Pancreas (tissue), 10 donors: ENCODE measurements around the gene MAML1. TPM values are rescaled to one million over a fixed set of nuclear protein-coding genes. Genes with fewer than 3 reads are reported as not detected.
A peak's percentile ranks its signal among the peaks of the same experiment; 100 is the strongest.
"Not testable (repeated sequence)": the region's sequence is repeated elsewhere in the genome, so short reads cannot be mapped to it uniquely, and the experiment has no call there.

ENCODE experiments used
- ATAC-seq, 4 donors: fragments of 200-7000 bp; cut with Tn5 transposase; one replicate each; pipeline versions ENCODE4 v1.8.0 to v1.9.1; 2020; ENCODE audit warnings: mild to moderate bottlenecking in 4 of 4, moderate library complexity in 4 of 4
- DNase-seq, 6 donors: peaks; one replicate each; pipeline ENCODE4 v3.0.0-alpha.2; 2020
- FAIRE-seq: peaks from 2 replicates; lab custom pipeline; 2012; peaks lifted over from hg19 to GRCh38; lab: Jason Lieb, UNC
- H3K27ac ChIP-seq, 4 donors: fragments of 200-600 bp; sonication (generic); 1 replicate in 3 of 4; 2 replicates in 1 of 4; pipeline versions ENCODE4 v1.5.0 to v1.8.0; 2020
- H3K27me3 ChIP-seq, 4 donors: fragments of 200-600 bp; one replicate each; pipeline ENCODE4 v1.8.0; 2021
- H3K36me3 ChIP-seq, 3 donors: fragments of 200-600 bp; sonication (generic) in 1 of 3; one replicate each; pipeline versions ENCODE4 v1.5.0 to v1.8.0; 2020 to 2021
- H3K4me1 ChIP-seq, 3 donors: fragments of 200-600 bp; one replicate each; pipeline ENCODE4 v1.8.0; 2021
- H3K4me3 ChIP-seq, 4 donors: fragments of 200-600 bp; sonication (generic) in 2 of 4; one replicate each; pipeline versions ENCODE4 v1.5.0 to v1.8.0; 2020 to 2021
- H3K9me3 ChIP-seq, 4 donors: fragments of 200-600 bp; one replicate each; pipeline ENCODE4 v1.8.0; 2021
- CTCF ChIP-seq, 4 donors: fragments of 200-600 bp; sonication (generic) in 3 of 4; IDR thresholded peaks; one replicate each; pipeline versions ENCODE4 v1.5.0 to v1.8.0; 2021; ENCODE audit warnings: antibody characterized with exemption in 4 of 4
- WGBS, 2 donors: extraction: QIAGEN DNeasy Blood & Tissue Kit; methylation state at CpG; one replicate each; pipeline ENCODE4 v1.1.7; 2013; 5-methylcytosine and 5-hydroxymethylcytosine counted together
- intact Hi-C, 3 donors: fragments of 100-400 bp; cut with DNase I; formaldehyde crosslinking; loops; one replicate each; pipeline versions ENCODE4 v1.11.1 to v1.14.2; 2022
- polyA plus RNA-seq, 2 donors: library from polyadenylated mRNA; stranded (reverse); fragments of 200-250 nt; gene quantifications; one replicate each; pipeline ENCODE4 v1.2.3, GENCODE V29; 2013
- total RNA-seq, 6 donors: library from RNA; stranded (reverse); fragmentation: NEBNext Ultra II Directional in 4 of 6; extraction: Animal tissue kit (Norgen Biotek cat#: 25700) in 4 of 6; gene quantifications; one replicate each; pipeline versions ENCODE4 v1.2.1 to v1.2.4, GENCODE V29; 2021 to 2023
- donor health status: healthy with polysubstance abuse.
- donor health status: DM: no; HTN: no; CAD: no; lungs with moderate emphysema.
- donor health status: DM: no; HTN: no; CAD: no.
- donor health status: control.
- donor health status: control.
- donor health status: Bipolar disorder and iron deficiency.
- donor health status: DM: yes; HTN: yes; CAD: no.
- donor health status: DM: no; HTN: no; CAD: no.
- donor health status: DM: no; HTN: no; CAD: no.
- donor health status: DM: yes; HTN: yes; CAD: no.

MAML1 gene
- total and polyA plus RNA-seq, 8 donors = 7.1 to 18.0 (median 11.2) TPM

DNA sequence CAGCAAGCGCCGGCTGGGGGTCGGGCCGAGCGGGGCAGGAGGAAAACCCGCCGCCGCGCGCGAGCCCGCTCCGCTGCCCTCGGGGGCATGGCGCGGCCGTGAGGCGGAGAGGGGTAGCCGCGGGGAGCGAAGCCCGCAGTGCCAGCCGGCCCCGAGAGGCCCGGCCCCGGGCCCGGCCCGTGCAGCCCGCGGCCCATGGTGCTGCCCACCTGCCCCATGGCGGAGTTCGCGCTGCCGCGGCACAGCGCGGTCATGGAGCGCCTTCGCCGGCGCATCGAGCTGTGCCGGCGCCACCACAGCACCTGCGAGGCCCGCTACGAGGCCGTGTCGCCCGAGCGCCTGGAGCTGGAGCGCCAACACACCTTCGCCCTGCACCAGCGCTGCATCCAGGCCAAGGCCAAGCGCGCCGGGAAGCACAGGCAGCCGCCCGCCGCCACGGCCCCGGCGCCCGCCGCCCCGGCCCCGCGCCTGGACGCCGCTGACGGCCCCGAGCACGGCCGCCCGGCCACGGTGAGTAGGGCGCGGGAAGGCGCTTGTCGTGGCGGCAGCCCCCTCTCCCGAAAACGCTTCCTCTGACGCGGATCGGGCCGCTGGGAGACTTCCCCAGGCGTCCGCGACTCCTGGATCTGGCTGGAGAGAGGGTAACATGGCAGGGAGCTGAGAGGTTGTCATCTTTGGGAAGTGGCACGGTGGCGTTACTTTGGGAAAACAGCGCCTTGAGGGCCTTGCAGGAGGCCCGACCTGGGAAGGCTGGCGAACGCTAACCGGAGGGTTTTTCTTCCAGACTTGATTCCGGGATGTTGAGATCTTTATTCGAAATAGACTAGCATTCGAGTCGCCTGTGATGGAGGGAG, 523 bp downstream of the MAML1 start:
- Histone ChIP-seq H3K4me1 (peaks cover 8 to 33% (median 21%) of the 10 kb centered on the region in 3 donors), H3K36me3 (peaks cover 4 to 18% (median 13%) of the 10 kb centered on the region in 3 donors), H3K27ac (peak overlapping the region; percentile 74 to 90 (median 89)), H3K27me3 (no peaks in the 10 kb centered on the region), H3K4me3 (peak overlapping the region; percentile 55 to 90 (median 85)), H3K9me3 (no peaks in the 10 kb centered on the region)
- FAIRE-seq (no peak), ATAC-seq (peak; percentile 41 to 66 (median 52)), DNase-seq (peak; percentile 40 to 77 (median 70))
- 0% methylated on average over 71 to 101 of the region's 101 CpGs for WGBS, 2 donors
- TF ChIP-seq CTCF (IDR thresholded peaks at IDR 0.05) = no peak
- intact Hi-C loops = no loop called here

DNA sequence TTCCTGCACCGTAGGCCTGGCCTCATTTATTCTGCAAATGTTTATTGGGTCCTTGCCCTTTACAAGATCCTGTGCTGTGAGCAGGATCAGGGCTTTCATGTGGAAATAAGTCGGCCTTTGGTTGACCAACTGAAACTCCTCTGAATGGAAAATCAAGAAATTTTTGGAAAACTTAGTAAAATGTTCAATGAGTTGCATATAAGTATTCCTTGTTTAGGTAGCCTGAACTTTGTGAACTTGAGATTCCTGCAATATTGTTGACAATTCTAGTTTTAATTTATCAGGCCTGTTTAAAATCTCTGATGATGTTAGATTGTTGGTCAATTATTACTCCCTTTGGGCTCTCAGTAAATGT, 1.1 kb downstream of the MAML1 start:
- ATAC-seq (no peak), FAIRE-seq (no peak), DNase-seq (no peak)
- TF ChIP-seq CTCF (IDR thresholded peaks at IDR 0.05) = no peak
- H3K9me3 ChIP-seq = no peaks in the 10 kb centered on the region
- intact Hi-C loops = no loop called here
- H3K36me3 ChIP-seq = peaks cover under 1 to 17% (median 7%) of the 10 kb centered on the region in 3 donors
- 1 to 2% methylated on average over 2 of the region's 2 CpGs for WGBS, 2 donors
- H3K27ac ChIP-seq = peak overlapping the region in 2 of 4 donors; percentile 89 to 90
- peaks cover 8 to 38% (median 26%) of the 10 kb centered on the region in 3 donors for H3K4me1 ChIP-seq
- peak overlapping the region; percentile 55 to 90 (median 85) for H3K4me3 ChIP-seq
- H3K27me3 ChIP-seq = no peaks in the 10 kb centered on the region

DNA sequence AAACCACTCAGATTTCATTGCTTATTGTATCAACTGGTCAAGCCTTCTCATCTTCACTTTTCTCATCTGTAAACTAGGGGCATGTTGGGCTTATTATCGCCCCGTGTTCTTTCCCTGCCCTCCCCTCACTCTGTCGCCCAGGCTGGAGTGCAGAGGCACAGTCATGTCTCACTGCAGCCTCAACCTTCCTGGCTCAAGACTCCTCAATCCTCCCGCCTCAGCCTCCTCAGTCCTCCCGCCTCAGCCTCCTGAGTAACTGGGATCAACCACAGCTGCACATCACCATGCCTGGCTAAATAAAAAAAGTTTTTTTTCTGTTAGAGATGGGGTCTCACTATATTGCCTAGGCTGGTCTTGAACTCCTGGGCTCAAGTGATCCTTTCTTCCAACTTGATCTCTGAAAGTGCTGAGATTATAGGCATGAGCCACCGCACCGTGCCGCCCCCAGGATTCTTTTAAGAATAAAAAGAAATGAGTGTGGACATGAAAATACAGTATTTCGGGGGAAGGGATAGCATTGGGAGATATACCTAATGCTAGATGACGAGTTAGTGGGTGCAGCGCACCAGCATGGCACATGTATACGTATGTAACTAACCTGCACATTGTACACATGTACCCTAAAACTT, 2.0 kb downstream of the MAML1 start:
- no peak for TF ChIP-seq CTCF (IDR thresholded peaks at IDR 0.05)
- DNase-seq = no peak
- H3K36me3 ChIP-seq = peaks cover 0 to 9% (median 0%) of the 10 kb centered on the region in 3 donors
- no peaks in the 10 kb centered on the region for H3K27me3 ChIP-seq
- intact Hi-C loops = no loop called here
- H3K9me3 ChIP-seq = no peaks in the 10 kb centered on the region
- 68 to 76% methylated on average over 12 of the region's 12 CpGs for WGBS, 2 donors
- no peak for ATAC-seq
- FAIRE-seq = no peak
- H3K27ac ChIP-seq = peak overlapping the region in 1 of 4 donors; percentile 90
- H3K4me3 ChIP-seq = peak overlapping the region in 2 of 4 donors; percentile 81 to 90
- H3K4me1 ChIP-seq = peaks cover 8 to 38% (median 26%) of the 10 kb centered on the region in 3 donors

GRCh38 chr5:179738742-179739141, 6.1 kb downstream of the MAML1 start:
- no peak overlapping the region for H3K27ac ChIP-seq
- TF ChIP-seq CTCF (IDR thresholded peaks at IDR 0.05) = no peak
- FAIRE-seq (no peak), DNase-seq (no peak), ATAC-seq (no peak)
- H3K36me3 ChIP-seq = no peaks in the 10 kb centered on the region
- intact Hi-C loops = no loop called here
- no peak overlapping the region for H3K4me3 ChIP-seq
- H3K27me3 ChIP-seq = no peaks in the 10 kb centered on the region
- WGBS, 2 donors = 90 to 95% methylated on average over 4 of the region's 4 CpGs
- peaks cover 8 to 31% (median 26%) of the 10 kb centered on the region in 3 donors for H3K4me1 ChIP-seq
- no peaks in the 10 kb centered on the region for H3K9me3 ChIP-seq

DNA sequence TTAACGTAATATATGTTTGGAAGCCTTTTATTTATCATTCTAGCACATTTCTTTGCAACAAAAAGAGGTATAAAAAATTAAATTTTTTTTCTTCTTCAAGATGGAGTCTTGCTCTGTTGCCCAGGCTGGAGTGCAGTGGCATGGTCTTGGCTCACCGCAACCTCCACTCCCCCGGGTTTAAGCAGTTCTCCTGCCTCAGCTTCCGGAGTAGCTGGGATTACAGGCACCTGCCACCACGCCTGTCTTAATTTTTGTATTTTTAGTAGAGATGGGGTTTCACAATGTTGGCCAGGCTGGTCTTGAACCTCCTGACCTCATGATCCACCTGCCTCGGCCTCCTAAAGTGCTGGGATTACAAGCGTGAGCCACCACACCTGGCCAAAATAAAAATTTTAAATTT, 11.5 kb downstream of the MAML1 start:
- H3K4me1 ChIP-seq, H3K9me3 ChIP-seq, H3K27ac ChIP-seq, intact Hi-C loops, DNase-seq, H3K36me3 ChIP-seq, FAIRE-seq, H3K4me3 ChIP-seq, ATAC-seq, H3K27me3 ChIP-seq: not testable (repeated sequence)
- 90 to 95% methylated on average over 7 of the region's 7 CpGs for WGBS, 2 donors
